Choroid plexus epithelial cell (primary cell): ENCODE data around the gene C19orf33.

Experiments used
- DNase-seq: peaks from one replicate; pipeline ENCODE4 v3.0.0-alpha.2; 2010; ENCODE audit warnings: low read depth
- H3K4me3 ChIP-seq: 2 replicates; pipeline ENCODE4 v1.5.1; 2011; ENCODE audit warnings: low read depth, mild to moderate bottlenecking, control low read depth, low read length, moderate library complexity
- CTCF ChIP-seq: conservative IDR thresholded peaks from 2 replicates; pipeline ENCODE4 v1.5.1; 2011; ENCODE audit warnings: low read depth, mild to moderate bottlenecking, control low read depth, inconsistent platforms, low read length, moderate library complexity

Gene C19orf33

DNA sequence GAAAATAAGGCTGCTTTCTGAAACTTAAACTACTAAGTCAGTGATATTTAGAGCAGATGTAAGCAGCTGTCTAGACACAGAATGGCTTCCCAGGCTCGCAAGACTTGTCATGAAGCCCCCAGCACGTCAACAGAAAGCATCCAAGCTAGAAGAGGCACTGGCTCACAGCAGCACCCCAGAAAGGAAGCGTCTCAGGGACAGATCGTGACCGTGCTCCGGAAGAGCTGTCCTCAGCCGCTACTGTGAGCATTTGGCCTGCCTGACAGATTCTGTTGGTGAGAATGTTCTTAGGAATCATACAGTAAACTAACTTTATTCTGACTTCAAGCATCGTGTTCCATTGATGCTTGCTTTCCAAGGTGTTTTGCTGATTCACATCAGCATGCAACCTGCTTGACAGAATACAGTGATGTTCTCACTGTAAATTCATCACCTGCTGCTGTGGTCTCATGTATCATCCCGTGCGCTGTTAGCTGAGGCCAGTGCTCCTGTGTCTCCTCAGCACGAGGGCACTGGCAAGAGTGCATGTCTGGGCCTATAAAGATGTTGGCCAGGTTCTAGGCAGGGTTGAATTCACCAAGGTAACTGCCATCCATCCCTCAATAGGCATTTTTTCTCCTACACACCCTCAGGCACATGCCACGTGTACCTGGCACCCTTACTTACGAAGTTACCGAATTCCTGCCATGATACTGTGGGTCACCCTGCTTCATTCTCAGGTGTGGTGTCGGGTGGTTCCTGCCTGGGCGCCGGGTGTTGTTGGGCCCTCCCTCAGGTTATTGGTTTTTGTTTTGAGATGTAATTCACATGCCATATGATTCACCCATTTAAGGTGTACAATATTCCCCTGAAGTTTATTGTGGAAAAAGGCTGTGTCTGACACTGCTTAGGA is 23.8 kb upstream of the C19orf33 start:
- TF ChIP-seq CTCF = no peak
- no peak for DNase-seq
- no peak overlapping the region for H3K4me3 ChIP-seq

GRCh38 chr19:38281811-38282566 is 22.1 kb upstream of the C19orf33 start:
- no peak overlapping the region for H3K4me3 ChIP-seq
- no peak for TF ChIP-seq CTCF
- DNase-seq = no peak

GRCh38 chr19:38283271-38283670 is 20.8 kb upstream of the C19orf33 start:
- no peak overlapping the region for H3K4me3 ChIP-seq
- no peak for DNase-seq
- TF ChIP-seq CTCF = no peak

- no peak for DNase-seq
- no peak overlapping the region for H3K4me3 ChIP-seq
- no peak for TF ChIP-seq CTCF
These were observed 19.6 kb upstream of the C19orf33 start for GRCh38 chr19:38284422-38284821.

DNA sequence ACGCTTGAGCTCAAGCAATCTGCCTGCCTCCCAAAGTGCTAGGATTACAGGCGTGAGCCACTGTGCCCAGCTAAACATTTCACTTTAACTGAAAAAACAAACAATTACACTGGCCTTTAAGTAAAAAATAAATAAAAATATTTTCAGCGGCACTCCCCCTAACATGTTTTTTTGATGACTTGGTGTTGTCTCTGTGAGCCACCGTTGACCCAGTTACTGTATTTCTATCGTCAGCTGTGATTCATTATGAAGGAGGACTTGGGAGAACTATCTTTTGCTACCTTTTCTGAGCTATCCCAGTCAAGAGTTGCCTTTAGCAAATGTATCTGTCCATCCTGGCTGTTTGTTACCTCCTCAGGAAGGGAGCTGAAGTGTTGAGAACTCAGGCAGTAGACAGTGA is 18.5 kb upstream of the C19orf33 start:
- DNase-seq = peak; percentile 45
- no peak overlapping the region for H3K4me3 ChIP-seq
- no peak for TF ChIP-seq CTCF

DNA sequence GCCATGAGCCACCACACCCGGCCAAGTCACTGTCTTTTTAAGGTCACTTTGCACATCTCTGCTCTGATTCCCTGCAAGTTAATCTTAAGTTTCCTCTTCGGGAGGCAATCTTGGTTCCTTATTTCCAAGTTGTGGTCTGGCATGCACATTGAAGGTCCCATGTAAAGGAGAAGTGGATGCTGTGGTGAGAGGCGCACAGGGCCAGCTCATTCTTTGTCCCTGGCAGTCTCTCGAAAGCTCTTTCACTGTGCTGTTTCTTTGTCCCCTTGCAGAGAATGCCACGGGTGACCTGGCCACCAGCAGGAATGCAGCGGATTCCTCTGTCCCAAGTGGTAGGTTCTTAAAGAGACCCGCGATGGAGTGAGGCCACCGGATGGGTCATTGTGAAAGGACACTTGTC is 16.4 kb upstream of the C19orf33 start:
- no peak for DNase-seq
- no peak overlapping the region for H3K4me3 ChIP-seq
- no peak for TF ChIP-seq CTCF
